ENCODE results near the gene KIAA1217. TPM values are rescaled to one million over a fixed set of nuclear protein-coding genes. Genes with fewer than 3 reads are reported as not detected.

The KIAA1217 gene
- total and polyA plus RNA-seq, 2 of the 8 experiments (the other 6 are each of a cell fraction or from before 2014, with no cell fraction given): 4.5 to 15.6 TPM

DNA sequence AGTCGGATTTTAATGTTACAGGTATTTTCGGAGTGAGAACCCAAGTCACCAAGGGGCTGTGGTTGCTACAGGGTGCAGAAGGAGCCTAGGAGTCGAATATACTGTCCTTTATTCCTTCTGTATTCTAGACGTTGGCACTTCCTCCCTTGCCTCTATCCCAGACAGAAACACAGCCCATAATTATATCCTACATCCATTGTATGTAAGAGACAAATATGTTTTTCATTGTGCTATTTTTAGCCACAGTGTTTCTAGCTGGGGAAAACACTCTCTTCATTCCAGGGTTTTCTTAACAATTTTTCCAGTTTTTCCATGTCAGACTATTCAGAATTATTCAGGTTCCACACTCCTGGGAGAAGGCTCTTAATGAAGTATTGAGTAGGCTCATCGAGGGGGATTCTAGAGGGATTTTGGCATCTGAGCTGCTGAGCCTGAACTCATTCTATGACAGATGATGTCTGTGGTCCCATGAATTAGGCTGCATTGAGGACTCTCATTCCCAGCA lies 32.6 kb downstream of the KIAA1217 start:
- no peak for DNase-seq (ENCODE audit: low read depth in 1 of 2, low spot score in 2 of 2)
- H3K27ac ChIP-seq (ENCODE audit: low read depth, low read length): no peak overlapping the region
- no peak overlapping the region for H2BK120ac ChIP-seq (replicated peaks; ENCODE audit: low read depth, low read length)
- H2BK12ac ChIP-seq (ENCODE audit: low read depth, low read length): no peak overlapping the region
- H3K36me3 ChIP-seq (ENCODE audit: control insufficient read depth in 2 of 4, insufficient read depth in 4 of 4, low read length in 3 of 4): no peaks in the 10 kb centered on the region
- H3K4me2 ChIP-seq (ENCODE audit: insufficient read depth in 1 of 2, low read depth in 2 of 2, low read length in 2 of 2): no peak overlapping the region
- H3K4me1 ChIP-seq (replicated peaks in 1 of 4; ENCODE audit: control insufficient read depth in 3 of 4, insufficient read depth in 4 of 4, low read length in 3 of 4): peaks cover 2 to 23% (median 11%) of the 10 kb centered on the region in 4 experiments; a peak in 6 of 7 replicates
- no peaks in the 10 kb centered on the region for H3K27me3 ChIP-seq (replicated peaks in 1 of 4; ENCODE audit: control insufficient read depth in 3 of 4, extremely low read depth in 1 of 4, insufficient read depth in 3 of 4, low read length in 3 of 4)
- no peak overlapping the region for H2BK5ac ChIP-seq (ENCODE audit: low read depth, low read length)
- H3K56ac ChIP-seq (replicated peaks; ENCODE audit: insufficient read length, low read depth, low read length): no peak overlapping the region
- no peak for FAIRE-seq
- no peaks in the 10 kb centered on the region for H3K9me3 ChIP-seq (ENCODE audit: insufficient read depth in 2 of 2, low read depth in 1 of 2, low read length in 1 of 2)
- no peak overlapping the region for H2AK5ac ChIP-seq (ENCODE audit: low read depth, low read length)
- WGBS, 2 experiments (ENCODE audit: extremely low coverage in 1 of 2, insufficient coverage in 1 of 2, insufficient read length in 1 of 2, insufficient replicate concordance in 2 of 2, low coverage in 1 of 2, low lambda C conversion rate in 2 of 2, missing lambda C conversion rate in 1 of 2): 90% methylated on average over 5 of the region's 5 CpGs; no CpG with 5 or more reads in 1 of the 2 experiments
- H3K18ac ChIP-seq (ENCODE audit: extremely low read depth, low read length): no peak overlapping the region
- H3K79me2 ChIP-seq (ENCODE audit: control insufficient read depth in 1 of 2, insufficient read depth in 2 of 2, low read length in 2 of 2): no peaks in the 10 kb centered on the region; a peak in 1 of 4 replicates
- H3K9ac ChIP-seq (replicated peaks in 1 of 4; ENCODE audit: extremely low read depth in 1 of 4, low read depth in 3 of 4, low read length in 3 of 4): no peak overlapping the region
- H3K23ac ChIP-seq (ENCODE audit: insufficient read length): no peak overlapping the region
- H3K4me3 ChIP-seq (ENCODE audit: extremely low read depth in 1 of 4, insufficient read depth in 2 of 4, low read depth in 3 of 4, low read length in 4 of 4): no peak overlapping the region
- no peak for TF ChIP-seq SRF (IDR thresholded peaks at IDR 0.05; ENCODE audit: low read depth, low read length)
- TF ChIP-seq TCF12 (IDR thresholded peaks at IDR 0.05; ENCODE audit: low read depth, low read length): no peak
- TF ChIP-seq SP1 (IDR thresholded peaks at IDR 0.05; ENCODE audit: low read depth, low read length): no peak
- no peak for TF ChIP-seq TEAD4 (IDR thresholded peaks at IDR 0.05; ENCODE audit: low read depth, low read length)
- TF ChIP-seq SUZ12 (IDR thresholded peaks at IDR 0.05; ENCODE audit: low read length): no peak
- no peak for TF ChIP-seq EP300 (IDR thresholded peaks at IDR 0.05; ENCODE audit: borderline replicate concordance in 1 of 2, low read depth in 2 of 2, low read length in 2 of 2)
- no peak for TF ChIP-seq SIRT6 (IDR thresholded peaks at IDR 0.05; ENCODE audit: low read length)
- TF ChIP-seq EZH2 (IDR thresholded peaks at IDR 0.05; ENCODE audit: low read depth, low read length, severe bottlenecking): no peak
- no peak for TF ChIP-seq CBX5 (IDR thresholded peaks at IDR 0.05; ENCODE audit: low read depth, low read length)
- no peak for TF ChIP-seq NRF1 (IDR thresholded peaks at IDR 0.05; ENCODE audit: low read depth, low read length)
- no peak for TF ChIP-seq YY1 (IDR thresholded peaks at IDR 0.05; ENCODE audit: low read depth, low read length)
- TF ChIP-seq SP4 (IDR thresholded peaks at IDR 0.05; ENCODE audit: low read length): no peak
- TF ChIP-seq, protein P1, sequence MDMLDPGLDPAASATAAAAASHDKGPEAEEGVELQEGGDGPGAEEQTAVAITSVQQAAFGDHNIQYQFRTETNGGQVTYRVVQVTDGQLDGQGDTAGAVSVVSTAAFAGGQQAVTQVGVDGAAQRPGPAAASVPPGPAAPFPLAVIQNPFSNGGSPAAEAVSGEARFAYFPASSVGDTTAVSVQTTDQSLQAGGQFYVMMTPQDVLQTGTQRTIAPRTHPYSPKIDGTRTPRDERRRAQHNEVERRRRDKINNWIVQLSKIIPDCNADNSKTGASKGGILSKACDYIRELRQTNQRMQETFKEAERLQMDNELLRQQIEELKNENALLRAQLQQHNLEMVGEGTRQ (IDR thresholded peaks at IDR 0.05; ENCODE audit: low read length): no peak
- H2BK20ac ChIP-seq (ENCODE audit: low read length): no peak overlapping the region
- H3K4ac ChIP-seq (replicated peaks; ENCODE audit: insufficient read length, low read depth, low read length): no peak overlapping the region
- H4K20me1 ChIP-seq (replicated peaks in 1 of 2; ENCODE audit: control insufficient read depth in 1 of 2, insufficient read depth in 2 of 2, low read length in 2 of 2): no peaks in the 10 kb centered on the region
- H3K79me1 ChIP-seq (ENCODE audit: low read depth, low read length): peaks cover 2% of the 10 kb centered on the region; the same call in 1 of the 2 replicates
- ChIA-PET CTCF (ENCODE audit: partially characterized antibody) (interaction anchor here (0.6 kb wide), 1 partner anchor 9 kb away, joined by 3 read pairs; no protein-coding TSS in a partner anchor), POLR2A (ENCODE audit: partially characterized antibody) (no interaction called here)
- no peak overlapping the region for H4K8ac ChIP-seq (ENCODE audit: extremely low read depth, insufficient read depth, low read length)
- no peak overlapping the region for H4K91ac ChIP-seq (replicated peaks; ENCODE audit: insufficient read length, low read length)
- no peak overlapping the region for H3K14ac ChIP-seq (ENCODE audit: insufficient read length)
- no peak overlapping the region for H4K5ac ChIP-seq (ENCODE audit: insufficient read length, low read depth, low read length)
- no peak overlapping the region for H2BK15ac ChIP-seq (ENCODE audit: low read length)
- H3K23me2 ChIP-seq (ENCODE audit: low read depth, low read length): no peaks in the 10 kb centered on the region; the same call in 1 of the 2 replicates
- no peak overlapping the region for H2AFZ ChIP-seq (ENCODE audit: low read length)

Measured in H1 (cell line).